GM12878 (cell line): ENCODE measurements around the gene FOXD3. TPM values are rescaled to one million over a fixed set of nuclear protein-coding genes. Genes with fewer than 3 reads are reported as not detected.

Source experiments
- ATAC-seq: fragments of 200-7000 bp; cut with Tn5 transposase; 3 replicates; pipeline ENCODE4 v1.9.1; 2020; ENCODE audit warnings: mild to moderate bottlenecking, moderate library complexity
- BruUV-seq: library from RNA; stranded (reverse); fragments of 400-500 nt; replicated peaks from 2 replicates; lab custom pipeline; 2021; lab: Mats Ljungman, UMichigan
- CTCF ChIA-PET: fragments of 300-600 bp; sonication (Branson Sonifier 250); formaldehyde crosslinking; extraction: SDS; loops from one replicate; lab custom pipeline; 2021; ENCODE audit warnings: inconsistent platforms; lab: Yijun Ruan, JAX
- POLR2A ChIA-PET: fragments of 350-600 bp; formaldehyde crosslinking; extraction: SDS; loops from one replicate; lab custom pipeline; 2021; ENCODE audit warnings: inconsistent platforms; lab: Charles Lee
- RAD21 ChIA-PET: fragments of 300-600 bp; sonication (Branson Sonifier 250); formaldehyde crosslinking; loops from one replicate; lab custom pipeline; 2023; ENCODE audit warnings: antibody characterized with exemption; ENCODE audit not compliant: unreplicated experiment; lab: Charles Lee
- SMC1A ChIA-PET: fragments of 300-600 bp; sonication (Branson Sonifier 250); formaldehyde crosslinking; loops from one replicate; lab custom pipeline; 2023; ENCODE audit not compliant: unreplicated experiment, uncharacterized antibody; lab: Charles Lee
- DNase-seq: peaks from one replicate; pipeline ENCODE4 v3.0.0-alpha.2; 2011; ENCODE audit warnings: low read depth, low spot score
- FAIRE-seq: peaks from 3 replicates; lab custom pipeline; 2011; peaks lifted over from hg19 to GRCh38; lab: Jason Lieb, UNC
- H2AFZ ChIP-seq: 2 replicates; pipeline ENCODE4 v1.6.0; 2011; ENCODE audit warnings: low read depth, low read length, control low read depth; ENCODE audit not compliant: control insufficient read depth
- H3K27ac ChIP-seq: 2 replicates; pipeline ENCODE4 v1.5.1; 2011; ENCODE audit warnings: control low read depth; ENCODE audit not compliant: control insufficient read depth, insufficient read depth
- H3K27me3 ChIP-seq, 2 experiments: replicated peaks in 1 of 2; 2 replicates each; pipeline versions ENCODE4 v1.6.0 to v1.6.1; 2011; ENCODE audit warnings: low read length in 1 of 2; ENCODE audit not compliant: control insufficient read depth in 2 of 2, insufficient read depth in 2 of 2
- H3K36me3 ChIP-seq, 2 experiments: 2 replicates each; pipeline ENCODE4 v1.5.1; 2011; ENCODE audit warnings: low read length in 1 of 2; ENCODE audit not compliant: control insufficient read depth in 2 of 2, insufficient read depth in 2 of 2
- H3K4me1 ChIP-seq: 2 replicates; pipeline ENCODE4 v1.6.1; 2011; ENCODE audit warnings: mild to moderate bottlenecking, low read length, moderate library complexity, mixed read lengths; ENCODE audit not compliant: control insufficient read depth, insufficient read depth
- H3K4me2 ChIP-seq: 2 replicates; pipeline ENCODE4 v1.6.0; 2011; ENCODE audit warnings: control low read depth; ENCODE audit not compliant: control insufficient read depth, insufficient read depth
- H3K4me3 ChIP-seq: fragments of 200-600 bp; sonication (generic); 2 replicates; pipeline ENCODE4 v1.5.1; 2016
- H3K79me2 ChIP-seq: 2 replicates; pipeline ENCODE4 v1.6.0; 2011; ENCODE audit warnings: low read length; ENCODE audit not compliant: control insufficient read depth, insufficient read depth
- H3K9ac ChIP-seq: 2 replicates; pipeline ENCODE4 v1.8.0; 2011; ENCODE audit warnings: low read length, control low read depth, mixed read lengths; ENCODE audit not compliant: control insufficient read depth, insufficient read depth
- H3K9me3 ChIP-seq: replicated peaks from 3 replicates; pipeline ENCODE4 v1.5.1; 2011; ENCODE audit warnings: mild to moderate bottlenecking, low read length; ENCODE audit not compliant: control insufficient read depth, insufficient read depth
- H4K20me1 ChIP-seq: 2 replicates; pipeline ENCODE4 v1.6.0; 2011; ENCODE audit not compliant: control insufficient read depth, insufficient read depth
- EED ChIP-seq: sonication (generic); IDR thresholded peaks from 2 replicates; pipeline ENCODE4 v1.6.1; 2016; ENCODE audit warnings: antibody characterized with exemption, low read depth
- FOS ChIP-seq: IDR thresholded peaks from 3 replicates; pipeline ENCODE4 v1.6.1; 2011; ENCODE audit warnings: borderline replicate concordance; ENCODE audit not compliant: insufficient read length; ENCODE audit errors: extremely low read depth
- HSF1 ChIP-seq: fragments of 150-350 bp; IDR thresholded peaks from 2 replicates; pipeline ENCODE4 v1.6.1; 2014; ENCODE audit warnings: mild to moderate bottlenecking, low read depth, low read length
- IKZF1 ChIP-seq: fragments of 450-650 bp; conservative IDR thresholded peaks from 2 replicates; pipeline ENCODE4 v1.6.1; 2017; ENCODE audit warnings: antibody characterized with exemption, mild to moderate bottlenecking
- MAX ChIP-seq: IDR thresholded peaks from 2 replicates; pipeline ENCODE4 v1.6.1; 2012; ENCODE audit warnings: low read depth, low read length, improper control_type of control experiment
- MEF2A ChIP-seq: IDR thresholded peaks from 2 replicates; pipeline ENCODE4 v1.6.1; 2011; ENCODE audit warnings: low read depth, mild to moderate bottlenecking, low read length, moderate library complexity; ENCODE audit not compliant: insufficient read depth
- MTA3 ChIP-seq: IDR thresholded peaks from 2 replicates; pipeline ENCODE4 v1.6.1; 2012; ENCODE audit warnings: low read length, inconsistent platforms, borderline replicate concordance
- POLR2A ChIP-seq: IDR thresholded peaks from 2 replicates; pipeline ENCODE4 v1.6.1; 2011; ENCODE audit warnings: low read depth, mild to moderate bottlenecking, low read length
- POLR2AphosphoS5 ChIP-seq: IDR thresholded peaks from 2 replicates; pipeline ENCODE4 v1.6.1; 2011; ENCODE audit warnings: mild to moderate bottlenecking, low read length, inconsistent platforms
- RAD21 ChIP-seq: IDR thresholded peaks from 2 replicates; pipeline ENCODE4 v1.6.1; 2011; ENCODE audit warnings: mild to moderate bottlenecking, low read depth, low read length, moderate library complexity; ENCODE audit not compliant: insufficient read depth
- SKIL ChIP-seq: fragments of 450-650 bp; IDR thresholded peaks from 2 replicates; pipeline ENCODE4 v1.6.1; 2017; ENCODE audit warnings: mild to moderate bottlenecking, low read depth, inconsistent platforms; ENCODE audit not compliant: poor library complexity, severe bottlenecking
- SMC3 ChIP-seq: IDR thresholded peaks from 2 replicates; pipeline ENCODE4 v1.6.1; 2011; ENCODE audit warnings: low read length, improper control_type of control experiment, borderline replicate concordance
- SP1 ChIP-seq: IDR thresholded peaks from one replicate; pipeline ENCODE4 v1.6.1; 2011; ENCODE audit warnings: low read depth, low read length
- TAF1 ChIP-seq: IDR thresholded peaks from 2 replicates; pipeline ENCODE4 v1.6.1; 2011; ENCODE audit warnings: mild to moderate bottlenecking, low read depth, low read length, borderline replicate concordance
- TCF7 ChIP-seq: IDR thresholded peaks from 2 replicates; pipeline ENCODE4 v1.6.1; 2014; ENCODE audit warnings: antibody characterized with exemption, borderline replicate concordance
- ZNF24 ChIP-seq: fragments of 450-650 bp; IDR thresholded peaks from 2 replicates; pipeline ENCODE4 v1.6.1; 2017; ENCODE audit warnings: antibody characterized with exemption, mild to moderate bottlenecking
- ZNF274 ChIP-seq: IDR thresholded peaks from one replicate; pipeline ENCODE4 v1.8.0; 2011; ENCODE audit not compliant: insufficient read length, insufficient read depth
- WGBS: methylation state at CpG from one replicate; pipeline ENCODE4 v1.1.6; 2016; ENCODE audit warnings: low lambda C conversion rate; ENCODE audit not compliant: insufficient replicate concordance, insufficient coverage; ENCODE audit errors: missing lambda C conversion rate; 5-methylcytosine and 5-hydroxymethylcytosine counted together
- in situ Hi-C: fragments of 300-500 bp; cut with MboI; formaldehyde crosslinking; loops from 9 replicates; pipeline ENCODE4 v1.14.3; 2018; ENCODE audit warnings: mixed read lengths
- intact Hi-C: fragments of 100-400 bp; cut with micrococcal nuclease; formaldehyde crosslinking; loops from one replicate; pipeline ENCODE4 v1.14.2; 2022; ENCODE audit not compliant: unreplicated experiment
- polyA plus RNA-seq, 11 experiments: library from polyadenylated mRNA; depleted of rRNA in 4 of 11; unstranded in 6 of 11; stranded (reverse) in 5 of 11; fragments of >200 nt; fragmentation: Nextera tagmentation in 4 of 11; fragmentation: Illumina TruSeq in 1 of 11; extraction: Ambion mirVana in 4 of 11; extraction: Trizol in 1 of 11; gene quantifications; 1 replicate in 1 of 11; 2 replicates in 10 of 11; pipeline versions ENCODE4 v1.2.1 to v1.2.3, GENCODE V29; 2011 to 2016; ENCODE audit warnings: inconsistent platforms in 2 of 11, missing spikeins in 2 of 11, low read depth in 1 of 11
- total RNA-seq, 4 experiments: library from RNA; depleted of rRNA in 3 of 4; stranded (reverse); fragments of >200 nt in 3 of 4; fragmentation: Illumina TruSeq in 1 of 4; extraction: Trizol in 1 of 4; gene quantifications; 2 replicates each; pipeline versions ENCODE4 v1.2.1 to v1.2.3, GENCODE V29; 2013 to 2021

FOXD3 gene
- total and polyA plus RNA-seq, 10 of the 15 experiments (the other 5 are each of a cell fraction or from before 2014, with no cell fraction given), result not detected

GRCh38 chr1:63272811-63273210 lies 49.6 kb upstream of the FOXD3 start:
- no peak for FAIRE-seq
- intact Hi-C loops (no loop called here), in situ Hi-C loops (no loop called here)
- Histone ChIP-seq H3K4me2 (no peak overlapping the region), H3K9ac (no peak overlapping the region), H3K4me1 (no peaks in the 10 kb centered on the region), H3K79me2 (no peaks in the 10 kb centered on the region), H3K36me3 (no peaks in the 10 kb centered on the region), H4K20me1 (no peaks in the 10 kb centered on the region), H2AFZ (no peak overlapping the region), H3K27ac (no peak overlapping the region), H3K27me3 (no peaks in the 10 kb centered on the region)
- DNase-seq, result no peak
- BruUV-seq, result no TSS peak
- CTCF ChIA-PET, result no interaction called here
- RAD21 ChIA-PET, result no interaction called here
- POLR2A ChIA-PET, result no interaction called here
- no peak for ATAC-seq
- SMC1A ChIA-PET, result interaction anchor here (0.6 to 0.7 kb wide), 2 partner anchors 18 to 1013 kb away, joined by 3 read pairs; no protein-coding TSS in a partner anchor
- TF ChIP-seq ZNF24, result no peak
- TF ChIP-seq ZNF274, result no peak
- TF ChIP-seq EED, result no peak
- no peak for TF ChIP-seq TCF7
- no peak for TF ChIP-seq IKZF1
- no peak for TF ChIP-seq POLR2AphosphoS5
- no peak for TF ChIP-seq MAX
- TF ChIP-seq SMC3, result no peak
- TF ChIP-seq MEF2A, result no peak
- no peak for TF ChIP-seq RAD21
- TF ChIP-seq, all 136 proteins: peak for 0
- 13% methylated on average over 2 of the region's 2 CpGs for WGBS
- Histone ChIP-seq H3K4me3 (no peak overlapping the region), H3K9me3 (no peaks in the 10 kb centered on the region)

GRCh38 chr1:63274371-63274770 lies 48.0 kb upstream of the FOXD3 start:
- H3K27ac ChIP-seq, result no peak overlapping the region
- no peak for DNase-seq
- no peaks in the 10 kb centered on the region for H3K79me2 ChIP-seq
- FAIRE-seq, result no peak
- H3K4me1 ChIP-seq, result no peaks in the 10 kb centered on the region
- intact Hi-C loops (no loop called here), in situ Hi-C loops (no loop called here)
- RAD21 ChIA-PET, result no interaction called here
- no peak for ATAC-seq
- no peak overlapping the region for H3K4me2 ChIP-seq
- no peak overlapping the region for H3K4me3 ChIP-seq
- no TSS peak for BruUV-seq
- CTCF ChIA-PET, result no interaction called here
- POLR2A ChIA-PET, result no interaction called here
- H3K27me3 ChIP-seq, result no peaks in the 10 kb centered on the region
- TF ChIP-seq HSF1 (no peak), POLR2A (no peak), SP1 (no peak), MTA3 (no peak), FOS (no peak), SKIL (no peak), TAF1 (no peak), MAX (no peak)
- SMC1A ChIA-PET, result no interaction called here
- H3K9ac ChIP-seq, result no peak overlapping the region
- H3K36me3 ChIP-seq, result no peaks in the 10 kb centered on the region
- no peaks in the 10 kb centered on the region for H3K9me3 ChIP-seq
- no peak overlapping the region for H2AFZ ChIP-seq
- H4K20me1 ChIP-seq, result no peaks in the 10 kb centered on the region
